NCI-H2081 (cell line): ENCODE data around the gene PLCH1.

Experiments used
- DNase-seq, 2 experiments: peaks; one replicate each; lab custom pipeline; 2025; lab: John Stamatoyannopoulos, UW

PLCH1 gene

GRCh38 chr3:155457591-155457990 lies 287.3 kb downstream of the PLCH1 start:
- no peak for DNase-seq

DNA sequence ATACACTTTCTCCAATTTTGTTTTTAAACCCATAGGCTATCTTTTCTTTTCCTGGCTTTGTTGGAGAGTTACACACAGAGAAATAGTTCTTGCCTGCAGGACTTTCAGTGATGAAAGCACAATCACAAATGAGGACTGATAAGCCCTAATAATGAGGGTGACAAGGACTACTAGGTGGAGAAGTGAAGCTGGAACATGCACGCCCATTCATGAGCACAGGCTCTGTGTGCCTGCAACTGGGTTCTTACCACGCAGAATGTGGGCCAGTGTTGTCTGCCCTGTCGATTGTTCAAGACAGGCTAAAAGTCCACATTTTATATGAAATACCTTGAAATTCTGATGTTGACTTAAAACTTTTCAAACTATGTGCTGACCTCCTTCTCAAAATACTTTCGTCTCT lies 289.1 kb downstream of the PLCH1 start:
- DNase-seq: no peak

GRCh38 chr3:155453512-155453911 lies 291.4 kb downstream of the PLCH1 start:
- no peak for DNase-seq

DNA sequence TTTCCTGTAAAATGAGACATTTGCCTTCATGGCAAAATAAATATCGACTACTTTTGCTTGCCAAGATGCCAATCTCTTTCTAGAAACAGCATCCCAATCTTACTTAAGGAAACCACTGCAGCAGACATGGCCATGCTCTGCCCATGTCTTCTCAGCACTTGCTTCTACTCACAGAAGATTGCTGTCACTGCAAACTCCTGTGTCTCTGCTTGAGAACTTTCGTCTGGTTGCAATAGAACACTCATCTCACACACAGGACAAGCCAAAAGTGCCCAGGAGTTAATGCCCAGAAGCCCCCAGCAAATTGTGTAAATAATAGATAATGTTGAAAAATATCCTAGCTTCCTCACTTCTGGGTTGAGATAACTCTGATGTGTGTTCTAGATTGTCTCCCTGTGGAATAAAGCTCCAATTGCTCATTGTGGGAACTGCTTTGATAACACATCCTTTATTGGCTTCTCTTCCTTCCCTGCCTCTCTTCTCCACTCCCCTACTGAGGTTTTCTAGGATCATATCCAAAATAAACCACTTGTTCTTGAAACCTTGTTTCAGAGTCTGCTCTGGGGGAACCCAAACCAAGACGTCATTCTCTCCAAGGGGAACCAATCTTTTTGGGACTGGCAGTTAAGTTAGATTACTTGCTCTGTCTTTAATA lies 295.1 kb downstream of the PLCH1 start:
- DNase-seq: no peak

GRCh38 chr3:155448531-155448930 lies 296.3 kb downstream of the PLCH1 start:
- DNase-seq: no peak

DNA sequence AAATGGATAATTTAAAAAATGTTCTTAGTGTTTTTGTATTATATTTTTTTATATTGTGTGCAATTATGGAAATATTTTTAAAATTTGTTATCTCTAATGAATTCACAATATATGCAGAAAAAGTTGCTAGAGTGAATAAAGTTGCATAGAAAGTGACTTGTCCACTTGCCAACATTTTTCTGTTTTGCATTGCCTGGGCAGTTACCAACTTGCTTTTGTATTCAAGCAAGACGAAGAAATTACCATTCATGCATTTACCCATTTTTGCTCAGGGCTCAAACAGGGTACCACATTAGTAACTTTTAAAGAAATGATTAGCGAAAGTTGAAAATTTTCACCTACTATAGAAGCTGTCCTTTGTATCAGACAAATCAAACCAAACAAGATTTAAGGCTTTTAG lies 298.5 kb downstream of the PLCH1 start:
- DNase-seq: no peak

GRCh38 chr3:155444771-155445170 lies 300.1 kb downstream of the PLCH1 start:
- DNase-seq: no peak

GRCh38 chr3:155443815-155444214 lies 301.1 kb downstream of the PLCH1 start:
- no peak for DNase-seq

DNA sequence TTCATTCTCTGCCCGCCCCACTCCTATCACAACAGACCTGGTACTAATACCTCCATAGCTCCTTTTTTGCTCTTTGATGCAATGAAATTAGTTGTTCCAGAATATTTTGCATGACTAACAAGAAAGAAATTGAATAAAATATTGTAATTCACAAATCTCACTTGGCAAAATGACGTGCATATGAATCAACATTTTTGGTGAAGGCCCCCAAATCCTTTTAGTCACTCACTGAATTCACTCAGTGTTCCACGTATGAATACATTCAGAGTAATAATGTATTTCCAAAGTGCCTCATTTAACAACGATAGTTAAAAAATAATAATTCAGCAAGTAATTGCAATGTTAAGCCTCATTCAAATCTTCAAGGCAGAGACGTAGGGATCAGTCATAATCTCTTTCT lies 302.8 kb downstream of the PLCH1 start:
- no peak for DNase-seq

- DNase-seq: no peak
These were observed 303.4 kb downstream of the PLCH1 start for GRCh38 chr3:155441506-155441905.

GRCh38 chr3:155441026-155441425 lies 303.8 kb downstream of the PLCH1 start:
- DNase-seq: no peak

GRCh38 chr3:155435821-155436220 lies 309.1 kb downstream of the PLCH1 start:
- no peak for DNase-seq

- no peak for DNase-seq
These were observed 312.9 kb downstream of the PLCH1 start for GRCh38 chr3:155431856-155432570.

- DNase-seq: no peak
These were observed 316.3 kb downstream of the PLCH1 start for GRCh38 chr3:155428563-155428962.

DNA sequence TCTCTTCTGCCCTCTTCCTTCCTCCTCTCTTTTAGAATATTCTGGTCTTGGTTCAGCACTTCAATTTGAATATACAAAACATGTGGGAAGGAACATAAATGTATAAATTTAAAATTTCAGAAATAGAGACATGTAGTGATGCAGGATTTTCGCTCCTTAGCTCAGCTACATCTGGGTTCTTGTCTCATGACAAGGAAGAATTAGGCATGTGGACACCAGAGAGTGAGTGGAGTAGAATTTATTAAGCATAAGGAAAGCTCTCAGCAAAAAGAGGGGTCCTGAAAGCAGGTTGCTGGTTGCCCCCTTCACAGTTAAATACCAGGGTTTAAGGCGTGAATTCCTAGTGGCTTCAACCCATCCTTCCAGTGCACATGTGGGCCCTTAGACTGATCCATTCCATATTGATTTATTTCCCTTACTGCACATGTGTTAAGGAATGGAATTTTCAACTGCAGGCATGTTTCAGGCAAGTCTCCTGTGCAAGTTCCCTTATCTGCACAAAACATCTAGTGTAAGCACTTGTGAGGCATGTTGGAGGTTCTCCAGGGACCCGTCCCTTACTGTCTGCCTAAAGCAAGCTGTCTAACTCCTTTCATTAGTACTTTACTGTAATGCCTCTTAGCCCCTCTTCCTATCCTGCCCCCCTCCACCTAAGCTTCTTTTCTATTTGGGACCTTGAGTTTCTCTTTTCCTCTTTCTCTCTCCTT lies 318.2 kb downstream of the PLCH1 start:
- no peak for DNase-seq

- no peak for DNase-seq
These were observed 319.5 kb downstream of the PLCH1 start for GRCh38 chr3:155425396-155425795.

- no peak for DNase-seq
These were observed 320.6 kb downstream of the PLCH1 start for GRCh38 chr3:155424323-155424710.

DNA sequence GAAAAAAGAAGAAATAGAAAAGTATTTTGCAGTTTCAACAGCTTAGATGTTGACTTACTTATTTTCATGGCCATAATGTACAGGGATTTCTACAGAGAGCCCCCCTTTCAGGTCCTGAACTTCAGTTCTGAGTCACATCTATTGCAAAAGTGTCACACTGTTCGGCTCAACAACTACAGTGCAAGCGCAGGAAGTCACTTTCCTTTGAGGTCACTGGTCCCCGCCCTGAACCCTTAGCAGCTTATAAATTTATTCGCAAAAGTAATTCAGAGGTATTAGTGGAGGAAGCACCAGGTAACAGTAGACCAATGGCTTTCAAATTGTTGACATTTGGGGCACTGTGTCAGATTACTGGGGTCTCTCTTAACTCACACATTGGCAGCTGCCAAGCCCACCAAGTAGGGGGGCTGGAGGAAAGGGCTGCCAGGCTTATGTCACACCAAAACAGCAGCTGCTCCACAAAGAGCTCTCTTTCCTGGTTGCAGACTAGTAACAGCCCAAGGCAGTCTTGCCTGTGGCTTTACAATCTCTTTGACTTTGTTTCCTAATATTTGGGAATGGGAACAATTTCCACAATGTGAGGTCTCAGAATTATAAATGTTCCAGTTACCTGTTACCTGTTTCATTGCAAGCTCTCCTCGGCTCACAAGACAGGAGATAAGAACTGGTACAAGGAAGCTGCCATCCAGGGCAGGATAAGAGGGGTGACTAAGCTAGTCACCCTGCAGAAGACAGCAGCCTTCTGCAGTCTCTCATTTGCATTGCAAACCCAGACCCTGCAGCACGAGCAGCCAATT lies 321.1 kb downstream of the PLCH1 start:
- no peak for DNase-seq

- no peak for DNase-seq
These were observed 323.9 kb downstream of the PLCH1 start for GRCh38 chr3:155420881-155421486.

DNA sequence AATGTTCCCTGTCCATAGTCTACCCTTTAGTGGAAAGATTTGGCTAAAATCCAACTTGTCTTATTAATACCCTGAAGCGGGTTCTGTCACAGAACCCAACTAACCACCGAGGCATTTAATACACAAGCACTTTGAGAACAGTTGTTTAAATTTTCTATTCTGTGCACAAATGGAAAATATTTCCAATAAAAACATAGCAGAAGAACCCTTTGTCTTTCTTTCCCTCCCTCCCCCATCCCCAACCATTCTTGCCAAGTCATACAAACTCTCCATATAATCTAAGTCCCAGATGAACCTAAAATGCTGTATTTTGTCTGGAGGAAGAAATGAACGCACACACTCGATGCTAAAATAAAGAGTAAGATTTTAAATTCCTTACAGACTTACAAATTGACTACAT lies 324.5 kb downstream of the PLCH1 start:
- DNase-seq: no peak

DNA sequence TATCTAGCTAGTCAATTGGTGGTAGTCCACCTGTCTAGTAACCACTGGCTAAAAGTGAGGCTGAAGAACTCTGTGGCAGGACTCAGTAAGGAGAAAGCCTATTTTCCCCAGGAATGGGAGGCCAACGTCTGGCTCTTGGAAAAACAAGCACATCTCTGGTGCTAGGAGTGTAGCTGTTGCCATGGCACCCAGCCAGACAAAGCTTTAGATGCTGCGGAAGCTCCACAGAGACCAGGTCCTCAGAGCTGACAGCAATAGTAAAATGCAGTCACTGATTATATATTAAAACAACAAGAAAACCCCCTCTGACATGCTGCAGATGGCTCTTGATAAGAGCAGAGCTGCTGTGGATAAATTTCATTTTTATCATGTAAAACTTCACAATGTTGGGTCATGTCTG lies 326.5 kb downstream of the PLCH1 start:
- DNase-seq: no peak

GRCh38 chr3:155417119-155417517 lies 327.8 kb downstream of the PLCH1 start:
- no peak for DNase-seq
